Rectal smooth muscle tissue (tissue), 1 donor: ENCODE data around the gene CRTAC1.

Experiments
- H3K27ac ChIP-seq: one replicate; pipeline ENCODE4 v1.7.0; 2013; ENCODE audit warnings: low read depth, low read length, inconsistent platforms
- H3K27me3 ChIP-seq: one replicate; pipeline ENCODE4 v1.7.0; 2013; ENCODE audit warnings: low read length; ENCODE audit not compliant: control insufficient read depth, insufficient read depth
- H3K36me3 ChIP-seq: one replicate; pipeline ENCODE4 v1.7.0; 2013; ENCODE audit warnings: low read length; ENCODE audit not compliant: control insufficient read depth, insufficient read depth
- H3K4me1 ChIP-seq: one replicate; pipeline ENCODE4 v1.7.0; 2013; ENCODE audit warnings: low read length; ENCODE audit not compliant: control insufficient read depth, insufficient read depth
- H3K4me3 ChIP-seq: one replicate; pipeline ENCODE4 v1.7.0; 2013; ENCODE audit warnings: low read length
- H3K9ac ChIP-seq: one replicate; pipeline ENCODE4 v1.7.0; 2013; ENCODE audit warnings: low read length

Gene CRTAC1

DNA sequence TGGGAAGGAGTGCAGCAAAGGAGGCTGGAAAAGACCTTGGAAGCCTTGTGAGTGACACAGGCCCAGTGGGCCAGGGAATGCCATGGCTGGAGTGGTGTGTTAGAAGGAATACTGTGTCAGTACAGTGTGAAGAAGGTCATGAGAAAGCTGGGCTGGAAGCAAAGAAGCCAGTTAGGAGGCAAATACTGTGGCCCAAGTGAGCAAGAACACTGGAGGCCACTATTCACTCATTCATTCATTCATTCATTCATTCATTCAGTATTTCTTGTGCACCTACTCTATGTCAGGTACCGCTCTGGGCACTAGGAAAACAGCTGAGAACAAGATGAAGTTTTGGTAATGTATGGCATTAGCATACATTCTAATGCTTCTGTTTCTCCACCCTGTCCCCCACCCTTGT, 9.6 kb downstream of the CRTAC1 start:
- peaks cover 2% of the 10 kb centered on the region for H3K27me3 ChIP-seq
- no peaks in the 10 kb centered on the region for H3K4me1 ChIP-seq
- no peak overlapping the region for H3K27ac ChIP-seq
- H3K4me3 ChIP-seq: no peak overlapping the region
- no peaks in the 10 kb centered on the region for H3K36me3 ChIP-seq
- no peak overlapping the region for H3K9ac ChIP-seq

DNA sequence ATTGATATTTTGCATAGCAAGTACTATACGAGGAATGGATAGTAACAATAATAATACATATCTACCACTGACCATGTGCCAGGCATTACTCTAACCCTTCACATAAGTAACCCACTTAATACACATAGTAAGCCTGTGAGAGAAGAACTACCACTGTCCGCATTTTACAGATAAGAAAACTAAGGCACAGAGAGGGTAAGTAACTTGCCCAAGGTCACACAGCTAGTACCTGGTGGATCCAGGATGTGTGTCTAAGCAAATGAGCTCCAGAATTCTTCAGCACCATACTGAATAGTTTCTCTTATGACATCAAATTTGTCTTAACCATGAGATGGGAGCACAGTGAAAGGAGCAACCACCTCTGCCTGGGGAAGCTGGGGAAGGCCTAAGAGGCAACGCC, 10.2 kb downstream of the CRTAC1 start:
- H3K9ac ChIP-seq: no peak overlapping the region
- no peaks in the 10 kb centered on the region for H3K36me3 ChIP-seq
- peaks cover 2% of the 10 kb centered on the region for H3K27me3 ChIP-seq
- H3K4me3 ChIP-seq: no peak overlapping the region
- H3K27ac ChIP-seq: no peak overlapping the region
- H3K4me1 ChIP-seq: no peaks in the 10 kb centered on the region

DNA sequence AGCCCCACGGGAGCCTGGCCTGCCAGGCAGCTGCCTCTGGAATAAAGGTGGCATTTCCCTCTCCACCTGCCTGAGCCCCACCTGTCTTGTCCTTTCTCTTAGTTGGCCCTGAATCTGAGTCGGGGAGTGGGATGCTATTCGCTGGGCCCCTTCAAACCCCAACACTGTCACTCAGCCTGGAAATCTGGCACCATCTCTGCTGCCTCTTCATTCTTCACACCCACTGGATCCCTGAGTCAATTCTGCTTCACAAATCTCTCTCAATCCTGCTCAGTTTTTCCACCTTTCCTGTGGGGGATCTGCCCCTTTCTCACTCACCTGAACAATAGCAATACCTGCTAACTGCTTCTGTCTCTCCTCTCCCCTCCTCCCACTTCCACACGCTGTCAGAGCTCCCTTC, 10.6 kb downstream of the CRTAC1 start:
- H3K27me3 ChIP-seq: peaks cover 2% of the 10 kb centered on the region
- no peak overlapping the region for H3K27ac ChIP-seq
- no peaks in the 10 kb centered on the region for H3K4me1 ChIP-seq
- H3K36me3 ChIP-seq: no peaks in the 10 kb centered on the region
- no peak overlapping the region for H3K9ac ChIP-seq
- H3K4me3 ChIP-seq: no peak overlapping the region

DNA sequence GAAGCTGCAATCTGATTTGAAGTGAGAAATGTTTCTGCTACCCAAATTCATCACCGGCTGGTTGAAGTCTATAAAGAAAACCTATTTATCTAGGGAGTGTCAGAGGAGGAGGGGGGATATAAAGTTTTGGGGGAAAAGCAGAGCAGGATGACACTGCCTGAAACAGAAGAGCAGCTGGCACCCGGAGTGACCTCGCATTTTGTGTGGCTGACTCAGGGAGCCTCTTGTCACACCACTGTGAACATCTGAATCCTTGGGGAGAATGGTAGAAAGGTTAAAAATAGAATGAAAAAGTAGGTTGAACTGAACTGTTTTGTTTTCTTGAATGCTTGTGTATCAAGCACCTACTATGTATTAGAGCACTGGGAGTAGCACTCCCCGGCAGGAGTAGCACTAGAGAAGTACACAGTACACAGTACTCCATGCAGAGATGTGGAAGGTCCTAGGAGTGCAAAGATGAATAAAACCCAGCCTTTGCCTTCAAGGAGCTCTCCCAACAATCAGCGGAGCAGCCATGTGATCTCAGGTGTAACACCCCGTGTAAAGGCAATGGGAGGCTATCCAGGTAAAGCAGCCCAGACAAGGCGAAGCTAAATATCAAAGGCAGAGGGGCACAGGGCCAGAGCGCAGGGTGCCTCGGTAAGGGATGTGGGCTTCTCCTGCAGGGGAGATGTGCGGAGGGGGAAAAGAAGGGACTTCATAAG, 13.5 kb downstream of the CRTAC1 start:
- no peaks in the 10 kb centered on the region for H3K36me3 ChIP-seq
- H3K4me1 ChIP-seq: no peaks in the 10 kb centered on the region

DNA sequence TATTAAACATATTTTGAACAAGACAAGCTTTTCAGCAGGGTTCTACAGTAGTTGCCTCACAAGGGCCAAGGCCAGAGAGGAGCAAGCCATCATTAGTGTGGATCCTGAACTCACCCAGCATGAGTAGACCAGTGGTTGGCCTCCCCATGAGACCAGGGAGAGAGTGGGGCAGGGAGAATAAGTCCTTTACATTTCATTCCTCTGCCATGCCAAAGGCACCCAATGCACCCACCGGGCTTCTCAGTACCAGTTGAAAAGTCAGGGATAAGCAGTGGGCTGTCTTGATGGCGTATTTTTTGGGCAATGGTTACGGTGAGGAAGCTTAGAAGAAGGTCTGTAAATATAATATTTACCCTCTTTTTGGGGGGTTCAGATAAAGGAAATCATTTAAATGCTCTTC, 16.6 kb downstream of the CRTAC1 start:
- no peak overlapping the region for H3K9ac ChIP-seq
- peaks cover 2% of the 10 kb centered on the region for H3K27me3 ChIP-seq
- no peaks in the 10 kb centered on the region for H3K36me3 ChIP-seq
- H3K4me3 ChIP-seq: no peak overlapping the region
- no peak overlapping the region for H3K27ac ChIP-seq
- no peaks in the 10 kb centered on the region for H3K4me1 ChIP-seq

More for the DNA sequence above, 13.5 kb downstream of the CRTAC1 start:
- Histone ChIP-seq H3K4me3 (no peak overlapping the region), H3K27me3 (peaks cover 2% of the 10 kb centered on the region), H3K27ac (no peak overlapping the region), H3K9ac (no peak overlapping the region)

DNA sequence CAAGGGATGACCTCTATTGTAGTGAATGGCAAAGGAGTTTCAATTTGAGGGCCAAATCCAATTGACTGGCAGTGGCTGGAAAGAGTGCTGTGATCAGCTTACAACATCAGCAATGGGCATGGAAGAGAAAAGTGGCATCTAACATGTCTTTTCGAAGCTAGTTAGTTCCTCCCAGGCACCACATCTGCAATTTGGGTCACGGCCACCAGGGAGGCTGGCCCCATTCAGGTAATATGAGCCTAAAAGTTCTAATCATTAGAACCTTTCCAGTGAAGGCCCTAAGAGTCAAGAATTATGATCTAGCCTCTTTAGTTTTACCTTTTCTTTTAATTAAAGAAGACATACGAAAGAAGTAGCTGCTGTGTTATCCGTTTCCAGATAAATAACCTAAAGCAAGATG, 17.3 kb downstream of the CRTAC1 start:
- Histone ChIP-seq H3K9ac (no peak overlapping the region), H3K36me3 (no peaks in the 10 kb centered on the region), H3K27me3 (peaks cover 5% of the 10 kb centered on the region), H3K4me1 (no peaks in the 10 kb centered on the region), H3K4me3 (no peak overlapping the region), H3K27ac (no peak overlapping the region)

DNA sequence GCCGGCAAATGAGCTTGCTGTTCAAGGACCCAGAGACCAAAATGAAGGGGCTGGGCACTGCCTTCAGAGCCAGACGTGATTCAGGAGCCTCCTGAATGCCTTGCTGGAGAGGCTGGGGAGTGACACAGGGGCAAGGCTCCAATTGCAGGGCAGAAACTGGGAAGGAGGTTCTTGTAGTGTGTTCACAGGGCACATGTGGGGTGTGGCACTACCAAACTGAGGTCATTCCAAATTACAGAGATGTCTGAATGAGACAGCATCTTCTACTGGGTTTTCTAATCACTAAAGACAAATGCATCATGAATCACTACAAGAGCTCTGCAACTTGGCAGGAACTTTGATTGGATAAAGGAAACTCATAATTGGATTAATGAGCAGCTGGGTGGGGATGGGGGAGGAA, 17.8 kb downstream of the CRTAC1 start:
- no peak overlapping the region for H3K4me3 ChIP-seq
- H3K27ac ChIP-seq: no peak overlapping the region
- H3K27me3 ChIP-seq: peaks cover 5% of the 10 kb centered on the region
- H3K9ac ChIP-seq: no peak overlapping the region
- H3K36me3 ChIP-seq: no peaks in the 10 kb centered on the region
- no peaks in the 10 kb centered on the region for H3K4me1 ChIP-seq

DNA sequence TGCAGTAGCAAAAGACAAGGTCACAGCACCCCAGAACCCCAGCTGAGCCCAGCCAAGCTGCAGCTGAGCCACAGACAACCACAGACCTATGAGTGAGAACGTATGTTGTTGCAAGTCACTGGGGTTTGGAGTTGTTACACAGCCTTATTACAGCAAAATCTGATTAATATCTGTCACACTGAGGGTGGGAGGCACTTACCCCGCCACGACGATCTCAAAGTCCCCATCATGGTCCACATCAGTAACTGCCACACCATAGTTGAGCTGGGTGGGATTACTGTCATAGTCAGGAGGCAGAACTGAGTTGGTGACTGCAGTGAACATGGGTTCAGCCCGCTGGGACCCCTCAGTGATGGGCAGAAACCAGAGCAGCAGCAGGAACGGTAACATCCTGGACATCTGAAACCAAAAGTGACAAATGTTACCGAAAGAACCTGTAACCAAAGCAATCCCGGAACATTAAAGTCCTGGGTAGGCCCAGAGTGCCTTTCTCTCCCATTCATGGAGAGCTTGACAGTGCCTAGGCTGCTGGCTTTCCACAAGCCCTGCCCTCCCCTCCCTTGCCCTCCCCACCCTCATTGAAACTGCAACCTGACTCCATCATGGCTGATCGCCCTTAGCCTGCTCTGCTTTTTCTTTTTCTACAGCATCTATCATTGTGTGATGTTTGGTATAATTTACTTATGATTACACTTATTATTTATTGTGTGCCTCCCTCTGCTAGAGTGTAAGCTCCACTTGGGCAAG, 19.3 kb downstream of the CRTAC1 start:
- Histone ChIP-seq H3K36me3 (no peaks in the 10 kb centered on the region), H3K4me3 (no peak overlapping the region), H3K9ac (no peak overlapping the region), H3K4me1 (no peaks in the 10 kb centered on the region), H3K27me3 (peaks cover 3% of the 10 kb centered on the region), H3K27ac (no peak overlapping the region)

DNA sequence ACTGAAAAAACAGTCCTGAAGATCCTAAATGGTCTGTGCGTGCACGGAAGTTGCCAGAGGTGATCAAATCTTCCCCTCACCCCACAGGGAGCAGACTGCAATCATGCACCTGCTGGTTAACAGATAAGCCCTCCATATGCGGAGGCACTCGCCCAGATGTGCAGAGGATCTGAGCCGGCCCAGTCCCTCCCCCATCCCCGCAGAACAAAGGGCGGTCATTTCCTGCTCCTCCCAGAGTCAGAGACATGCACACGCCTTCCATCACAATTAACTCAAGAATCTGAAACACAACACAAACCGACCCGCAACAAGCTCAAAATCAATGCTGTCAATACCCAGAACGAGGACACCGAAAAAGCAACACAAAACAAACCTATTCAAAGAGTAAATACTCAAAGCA, 24.2 kb downstream of the CRTAC1 start:
- no peak overlapping the region for H3K4me3 ChIP-seq
- no peaks in the 10 kb centered on the region for H3K4me1 ChIP-seq
- H3K36me3 ChIP-seq: no peaks in the 10 kb centered on the region

DNA sequence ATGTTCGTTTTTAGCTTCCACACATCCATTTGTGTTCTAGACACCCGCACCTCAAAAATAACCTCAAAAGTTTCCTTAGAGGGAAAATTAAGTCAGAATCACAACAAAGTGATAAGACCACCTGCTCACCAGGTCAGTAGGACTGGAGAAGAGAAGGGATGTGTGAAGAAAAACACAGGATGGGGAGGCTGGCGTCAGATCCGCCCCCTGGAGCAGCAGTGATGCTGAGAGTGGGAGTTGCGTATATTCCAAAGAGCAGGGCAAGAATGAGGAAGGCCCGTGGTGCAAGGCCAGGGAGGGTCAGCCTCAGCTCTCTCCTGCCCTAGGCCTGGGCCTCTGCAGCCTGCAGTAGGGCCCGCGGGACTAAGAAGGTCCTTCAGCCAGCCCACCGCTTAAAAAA, 28.7 kb downstream of the CRTAC1 start:
- Histone ChIP-seq H3K9ac (no peak overlapping the region), H3K4me1 (no peaks in the 10 kb centered on the region), H3K36me3 (no peaks in the 10 kb centered on the region), H3K4me3 (no peak overlapping the region), H3K27me3 (no peaks in the 10 kb centered on the region), H3K27ac (no peak overlapping the region)

More for the DNA sequence above, 24.2 kb downstream of the CRTAC1 start:
- no peak overlapping the region for H3K27ac ChIP-seq
- H3K27me3 ChIP-seq: peaks cover 3% of the 10 kb centered on the region
- H3K9ac ChIP-seq: no peak overlapping the region

DNA sequence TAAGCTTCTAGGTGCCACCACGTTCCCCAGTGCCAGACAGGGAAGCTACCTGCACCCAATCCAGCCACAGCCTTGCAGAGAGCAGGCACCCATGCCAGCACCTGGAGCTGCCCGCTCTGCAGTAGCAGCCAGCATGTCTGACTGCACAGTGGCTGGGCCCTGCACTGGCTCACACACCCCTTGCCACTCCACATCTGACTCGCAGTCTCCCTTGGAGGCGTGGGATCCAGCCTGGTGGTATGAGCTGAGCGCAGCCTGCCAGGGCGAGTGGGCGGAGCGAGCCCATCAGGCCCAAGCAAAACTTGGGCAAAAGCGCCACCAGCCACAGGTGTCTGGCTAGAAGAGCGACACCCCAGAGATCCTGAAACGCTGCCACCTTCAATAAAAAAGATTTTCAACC, 30.1 kb downstream of the CRTAC1 start:
- no peak overlapping the region for H3K9ac ChIP-seq
- no peak overlapping the region for H3K27ac ChIP-seq
- no peaks in the 10 kb centered on the region for H3K4me1 ChIP-seq
- no peaks in the 10 kb centered on the region for H3K27me3 ChIP-seq
- H3K4me3 ChIP-seq: no peak overlapping the region
- H3K36me3 ChIP-seq: no peaks in the 10 kb centered on the region

DNA sequence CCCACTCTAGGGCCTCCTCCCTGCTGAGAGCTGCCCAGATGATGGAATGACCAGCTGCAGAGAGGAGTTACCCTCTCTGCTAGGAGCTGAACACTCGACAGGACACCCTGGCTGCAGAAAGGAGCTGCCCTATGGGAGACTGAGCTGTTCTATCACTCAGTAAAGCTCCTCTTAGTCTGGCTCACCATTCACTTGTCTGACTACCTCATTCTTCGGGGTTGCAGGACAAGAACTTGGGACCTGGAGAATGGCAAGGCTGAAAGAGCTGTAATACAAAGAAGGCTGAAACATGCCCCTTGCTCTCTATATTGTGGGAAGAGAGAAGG, 30.5 kb downstream of the CRTAC1 start:
- Histone ChIP-seq H3K9ac (no peak overlapping the region), H3K27me3 (no peaks in the 10 kb centered on the region), H3K36me3 (no peaks in the 10 kb centered on the region), H3K27ac (no peak overlapping the region), H3K4me3 (no peak overlapping the region), H3K4me1 (no peaks in the 10 kb centered on the region)
